Breast epithelium (tissue), 4 donors: ENCODE data around the gene CTSO. TPM values are rescaled to one million over a fixed set of nuclear protein-coding genes. Genes with fewer than 3 reads are reported as not detected.

Source experiments
- DNase-seq, 2 donors: peaks; one replicate each; pipeline ENCODE4 v3.0.0-alpha.2; 2019; ENCODE audit warnings: low spot score in 2 of 2
- H3K27ac ChIP-seq, 2 donors: fragments of 200-600 bp; sonication (generic) in 1 of 2; one replicate each; pipeline ENCODE4 v1.5.1; 2016 to 2019; ENCODE audit warnings: mild to moderate bottlenecking in 1 of 2
- H3K27me3 ChIP-seq, 2 donors: fragments of 200-600 bp; sonication (generic) in 1 of 2; one replicate each; pipeline versions ENCODE4 v1.5.1 to v1.6.0; 2017 to 2019; ENCODE audit warnings: control low read depth in 1 of 2, mild to moderate bottlenecking in 1 of 2
- H3K36me3 ChIP-seq: fragments of 200-600 bp; one replicate; pipeline ENCODE4 v1.5.1; 2019
- H3K4me1 ChIP-seq, 2 donors: fragments of 200-600 bp; sonication (generic); one replicate each; pipeline ENCODE4 v1.5.1; 2016 to 2019; ENCODE audit warnings: control low read depth in 1 of 2
- H3K4me3 ChIP-seq, 3 donors: fragments of 200-600 bp; sonication (generic); 1 replicate in 2 of 3; 2 replicates in 1 of 3; pipeline ENCODE4 v1.5.1; 2016 to 2019; ENCODE audit warnings: mild to moderate bottlenecking in 3 of 3, moderate library complexity in 2 of 3
- H3K9me3 ChIP-seq, 2 donors: fragments of 200-600 bp; sonication (generic) in 1 of 2; one replicate each; pipeline ENCODE4 v1.5.1; 2016 to 2019; ENCODE audit warnings: control low read depth in 1 of 2
- POLR2A ChIP-seq: fragments of 450-650 bp; IDR thresholded peaks from one replicate; pipeline ENCODE4 v1.6.1; 2016; ENCODE audit warnings: antibody characterized with exemption, mild to moderate bottlenecking, moderate library complexity
- POLR2AphosphoS5 ChIP-seq, 3 donors: sonication (generic); formaldehyde crosslinking; IDR thresholded peaks; one replicate each; pipeline ENCODE4 v1.6.1; 2017; ENCODE audit warnings: antibody characterized with exemption in 3 of 3
- intact Hi-C: fragments of 100-400 bp; cut with DNase I; formaldehyde crosslinking; loops from one replicate; pipeline ENCODE4 v1.15.1; 2023; ENCODE audit warnings: low total_unique reads
- total RNA-seq, 3 donors: library from RNA; depleted of rRNA; stranded (reverse); fragments of >200 nt; gene quantifications; one replicate each; pipeline ENCODE4 v1.1.0, GENCODE V29; 2016
- TF ChIP-seq, protein P1 (sequence below), 3 donors: fragments of 450-650 bp; IDR thresholded peaks; one replicate each; pipeline ENCODE4 v1.5.1; 2016 to 2017; ENCODE audit warnings: antibody characterized with exemption in 3 of 3, mild to moderate bottlenecking in 3 of 3, moderate library complexity in 3 of 3

CTSO gene, protein sequence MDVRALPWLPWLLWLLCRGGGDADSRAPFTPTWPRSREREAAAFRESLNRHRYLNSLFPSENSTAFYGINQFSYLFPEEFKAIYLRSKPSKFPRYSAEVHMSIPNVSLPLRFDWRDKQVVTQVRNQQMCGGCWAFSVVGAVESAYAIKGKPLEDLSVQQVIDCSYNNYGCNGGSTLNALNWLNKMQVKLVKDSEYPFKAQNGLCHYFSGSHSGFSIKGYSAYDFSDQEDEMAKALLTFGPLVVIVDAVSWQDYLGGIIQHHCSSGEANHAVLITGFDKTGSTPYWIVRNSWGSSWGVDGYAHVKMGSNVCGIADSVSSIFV
- total RNA-seq: 10 to 100 TPM; 19.4 to 37.5 (median 20.0) TPM

DNA sequence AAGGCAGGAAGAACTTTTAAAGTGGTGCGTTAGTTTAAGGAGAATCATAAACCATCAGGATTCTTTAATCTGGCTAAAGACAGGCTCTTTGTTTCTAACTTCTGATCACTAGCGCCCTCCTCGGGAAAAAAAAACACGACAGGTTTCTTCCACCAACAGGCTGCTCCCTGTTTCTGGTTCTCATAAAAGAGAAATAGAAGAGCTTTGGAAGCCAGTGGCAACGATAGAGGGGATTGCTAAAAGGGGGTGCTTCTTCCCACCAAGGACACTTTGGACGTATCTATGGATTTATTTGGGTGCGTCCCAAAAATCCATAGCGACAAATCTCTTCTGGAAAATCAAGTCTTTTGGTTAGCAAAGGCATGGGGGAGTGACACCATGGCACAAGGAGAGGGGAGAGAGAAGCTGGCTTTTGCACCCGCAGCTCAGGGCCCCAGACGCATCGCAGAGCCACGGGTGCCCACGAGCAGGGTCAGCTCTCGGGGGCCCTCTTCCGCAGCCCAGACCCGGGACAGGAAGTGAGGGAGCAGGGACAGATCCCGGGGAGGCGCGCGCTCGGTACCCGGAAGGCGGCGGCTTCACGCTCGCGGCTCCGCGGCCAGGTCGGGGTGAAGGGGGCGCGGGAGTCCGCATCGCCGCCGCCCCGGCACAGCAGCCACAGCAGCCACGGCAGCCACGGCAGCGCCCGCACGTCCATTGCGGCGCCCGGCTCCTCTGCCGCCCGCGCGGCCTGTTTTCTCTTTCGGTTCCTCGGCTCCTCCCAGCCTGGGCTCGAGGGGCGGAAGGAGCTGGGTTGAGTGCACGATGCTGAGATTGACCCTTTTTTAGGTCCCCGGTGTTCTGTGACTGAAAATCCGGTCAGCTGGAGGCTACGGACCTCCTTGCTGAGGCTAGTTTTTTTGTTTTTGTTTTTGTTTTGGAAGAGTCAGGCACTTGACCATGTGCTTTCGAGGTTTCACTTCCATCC is at the start of gene CTSO:
Gene CTSO (minus strand): TSS at position 716 of the 967 bp plus-strand sequence. CDS start 19 bp downstream, at position 697.
- H3K27me3 ChIP-seq: no peaks in the 10 kb centered on the region
- peak; percentile 27 to 43 (median 36) for TF ChIP-seq POLR2AphosphoS5 (IDR thresholded peaks at IDR 0.05)
- TF ChIP-seq POLR2A: no peak
- TF ChIP-seq, protein P1, sequence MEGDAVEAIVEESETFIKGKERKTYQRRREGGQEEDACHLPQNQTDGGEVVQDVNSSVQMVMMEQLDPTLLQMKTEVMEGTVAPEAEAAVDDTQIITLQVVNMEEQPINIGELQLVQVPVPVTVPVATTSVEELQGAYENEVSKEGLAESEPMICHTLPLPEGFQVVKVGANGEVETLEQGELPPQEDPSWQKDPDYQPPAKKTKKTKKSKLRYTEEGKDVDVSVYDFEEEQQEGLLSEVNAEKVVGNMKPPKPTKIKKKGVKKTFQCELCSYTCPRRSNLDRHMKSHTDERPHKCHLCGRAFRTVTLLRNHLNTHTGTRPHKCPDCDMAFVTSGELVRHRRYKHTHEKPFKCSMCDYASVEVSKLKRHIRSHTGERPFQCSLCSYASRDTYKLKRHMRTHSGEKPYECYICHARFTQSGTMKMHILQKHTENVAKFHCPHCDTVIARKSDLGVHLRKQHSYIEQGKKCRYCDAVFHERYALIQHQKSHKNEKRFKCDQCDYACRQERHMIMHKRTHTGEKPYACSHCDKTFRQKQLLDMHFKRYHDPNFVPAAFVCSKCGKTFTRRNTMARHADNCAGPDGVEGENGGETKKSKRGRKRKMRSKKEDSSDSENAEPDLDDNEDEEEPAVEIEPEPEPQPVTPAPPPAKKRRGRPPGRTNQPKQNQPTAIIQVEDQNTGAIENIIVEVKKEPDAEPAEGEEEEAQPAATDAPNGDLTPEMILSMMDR (IDR thresholded peaks at IDR 0.05): peak; percentile 57 to 64 (median 60)
- peak; percentile 55 to 65 for DNase-seq
- peak within 1 kb of the TSS; percentile 76 to 79 (median 76) for H3K4me3 ChIP-seq
- no peaks in the 10 kb centered on the region for H3K36me3 ChIP-seq
- no peaks in the 10 kb centered on the region for H3K9me3 ChIP-seq
- intact Hi-C loops: loop anchor here (10.0 kb wide), 1 partner anchor 139 kb away; no protein-coding TSS in a partner anchor
- peak within 1 kb of the TSS; percentile 98 to 99 for H3K27ac ChIP-seq
- H3K4me1 ChIP-seq: no peaks in the 10 kb centered on the region

DNA sequence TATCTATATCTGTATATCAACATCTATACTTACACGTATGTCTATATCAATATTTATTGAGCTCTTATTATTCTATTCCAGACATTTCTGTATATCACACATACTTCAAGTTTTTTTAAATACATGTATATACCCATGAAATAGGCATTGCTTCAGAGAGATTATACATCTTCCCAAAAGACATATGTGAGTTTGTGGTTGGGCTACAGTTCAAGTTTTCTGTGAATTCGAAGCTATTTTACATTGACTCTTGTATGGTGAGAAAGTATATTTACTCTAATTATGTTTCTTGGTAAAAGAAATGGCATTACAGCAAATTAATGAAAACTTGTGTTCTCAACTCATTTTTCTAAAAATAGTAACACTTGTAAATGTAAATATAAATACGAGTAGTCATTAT is 46.8 kb upstream of the CTSO start:
- Histone ChIP-seq H3K4me3 (no peak overlapping the region), H3K27me3 (no peaks in the 10 kb centered on the region), H3K4me1 (no peaks in the 10 kb centered on the region), H3K9me3 (no peaks in the 10 kb centered on the region), H3K27ac (no peak overlapping the region), H3K36me3 (no peaks in the 10 kb centered on the region)
- no peak for DNase-seq
- TF ChIP-seq POLR2AphosphoS5 (IDR thresholded peaks at IDR 0.05) (no peak), POLR2A (no peak)
- intact Hi-C loops: no loop called here

DNA sequence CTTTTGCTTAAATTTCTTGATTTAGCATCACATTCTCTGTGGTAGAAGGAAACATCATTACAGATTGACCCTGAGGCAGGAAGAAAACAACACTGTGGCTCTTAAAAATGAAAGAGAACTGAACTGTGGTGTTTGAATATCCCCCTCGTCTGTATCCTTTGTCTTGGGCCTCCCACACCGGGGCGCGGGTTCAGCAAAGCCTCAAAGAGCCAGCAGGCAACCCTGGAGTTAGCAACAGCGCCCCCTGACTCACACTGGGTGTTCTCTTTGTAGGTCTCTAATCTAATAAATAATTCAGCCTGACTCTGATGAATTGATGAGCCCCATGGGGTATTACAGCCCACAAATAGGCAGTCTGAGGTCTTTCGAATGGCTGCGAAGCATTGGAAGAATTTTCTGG is 46.1 kb upstream of the CTSO start:
- intact Hi-C loops: no loop called here
- H3K4me1 ChIP-seq: no peaks in the 10 kb centered on the region

DNA sequence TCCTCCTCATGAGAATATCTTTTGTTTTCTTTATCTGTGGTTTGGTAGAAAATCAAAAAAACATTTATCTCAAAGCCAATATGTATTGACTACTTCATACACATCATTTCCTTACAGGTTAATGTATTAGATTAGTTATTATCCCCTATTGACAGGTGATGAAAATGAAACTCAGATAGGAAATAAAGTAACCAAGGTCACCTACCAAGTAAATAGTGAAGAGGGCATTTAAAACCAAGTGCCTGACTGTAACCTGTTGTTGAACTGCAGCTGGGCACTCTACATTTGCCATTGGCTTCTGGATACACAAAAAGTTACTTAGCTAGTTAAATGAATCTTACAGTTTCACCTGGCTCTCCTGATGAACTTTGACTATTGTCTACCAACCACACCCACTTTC is 41.4 kb upstream of the CTSO start:
- DNase-seq: no peak
- TF ChIP-seq POLR2A: no peak
- TF ChIP-seq POLR2AphosphoS5 (IDR thresholded peaks at IDR 0.05): no peak
- TF ChIP-seq, protein P1 (IDR thresholded peaks at IDR 0.05): no peak
- intact Hi-C loops: no loop called here
- Histone ChIP-seq H3K4me3 (no peak overlapping the region), H3K27me3 (no peaks in the 10 kb centered on the region), H3K27ac (no peak overlapping the region), H3K4me1 (no peaks in the 10 kb centered on the region), H3K36me3 (no peaks in the 10 kb centered on the region), H3K9me3 (no peaks in the 10 kb centered on the region)

More for the DNA sequence above, 46.1 kb upstream of the CTSO start:
- TF ChIP-seq POLR2AphosphoS5 (IDR thresholded peaks at IDR 0.05): no peak
- no peak for TF ChIP-seq POLR2A
- TF ChIP-seq, protein P1 (IDR thresholded peaks at IDR 0.05): no peak
- no peaks in the 10 kb centered on the region for H3K9me3 ChIP-seq
- no peak overlapping the region for H3K27ac ChIP-seq
- no peak overlapping the region for H3K4me3 ChIP-seq
- H3K27me3 ChIP-seq: no peaks in the 10 kb centered on the region
- no peak for DNase-seq
- H3K36me3 ChIP-seq: no peaks in the 10 kb centered on the region

DNA sequence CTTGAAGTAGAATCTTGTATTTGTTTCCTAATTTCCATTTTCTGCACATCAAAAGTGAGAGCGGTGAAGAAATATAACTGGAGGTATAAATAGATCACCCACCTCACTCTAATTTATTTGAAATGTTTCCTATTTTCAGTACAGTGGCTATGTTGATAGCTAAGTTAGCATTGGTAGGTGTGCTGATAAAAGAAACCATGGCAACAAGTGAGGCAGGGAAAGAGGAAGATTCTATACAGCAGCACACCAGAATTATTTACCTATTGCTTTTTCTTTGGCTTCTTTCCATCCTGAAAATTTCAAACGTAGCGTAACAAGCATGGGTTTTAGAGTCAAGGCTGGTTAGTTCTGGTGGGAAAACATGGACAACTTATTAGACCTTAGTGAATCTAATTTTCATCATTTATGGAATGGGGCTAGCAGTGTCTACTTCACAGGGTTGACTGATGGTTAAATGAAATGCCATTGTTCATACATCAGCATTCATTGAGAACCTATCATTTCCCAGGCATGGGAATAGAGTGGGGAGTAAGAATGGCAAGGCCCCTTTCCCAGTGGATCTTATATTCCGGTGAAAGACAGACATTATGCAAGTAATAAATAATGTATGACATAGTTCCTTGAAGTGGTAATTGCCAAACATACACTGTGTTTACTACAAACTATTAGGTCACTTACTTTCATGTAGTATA is 30.6 kb upstream of the CTSO start:
- Histone ChIP-seq H3K27ac (no peak overlapping the region), H3K4me1 (no peaks in the 10 kb centered on the region), H3K36me3 (no peaks in the 10 kb centered on the region), H3K9me3 (peaks cover 0 to 5% of the 10 kb centered on the region in 2 donors), H3K4me3 (no peak overlapping the region), H3K27me3 (no peaks in the 10 kb centered on the region)
- intact Hi-C loops: no loop called here
- no peak for TF ChIP-seq POLR2A
- no peak for TF ChIP-seq POLR2AphosphoS5 (IDR thresholded peaks at IDR 0.05)
- TF ChIP-seq, protein P1 (IDR thresholded peaks at IDR 0.05): no peak
- no peak for DNase-seq
